Measurements from ENCODE around the gene NHLRC4. TPM values are rescaled to one million over a fixed set of nuclear protein-coding genes. Genes with fewer than 3 reads are reported as not detected.

The NHLRC4 gene
- total RNA-seq, 1 donor from 2014 or later = 0.74 TPM

DNA sequence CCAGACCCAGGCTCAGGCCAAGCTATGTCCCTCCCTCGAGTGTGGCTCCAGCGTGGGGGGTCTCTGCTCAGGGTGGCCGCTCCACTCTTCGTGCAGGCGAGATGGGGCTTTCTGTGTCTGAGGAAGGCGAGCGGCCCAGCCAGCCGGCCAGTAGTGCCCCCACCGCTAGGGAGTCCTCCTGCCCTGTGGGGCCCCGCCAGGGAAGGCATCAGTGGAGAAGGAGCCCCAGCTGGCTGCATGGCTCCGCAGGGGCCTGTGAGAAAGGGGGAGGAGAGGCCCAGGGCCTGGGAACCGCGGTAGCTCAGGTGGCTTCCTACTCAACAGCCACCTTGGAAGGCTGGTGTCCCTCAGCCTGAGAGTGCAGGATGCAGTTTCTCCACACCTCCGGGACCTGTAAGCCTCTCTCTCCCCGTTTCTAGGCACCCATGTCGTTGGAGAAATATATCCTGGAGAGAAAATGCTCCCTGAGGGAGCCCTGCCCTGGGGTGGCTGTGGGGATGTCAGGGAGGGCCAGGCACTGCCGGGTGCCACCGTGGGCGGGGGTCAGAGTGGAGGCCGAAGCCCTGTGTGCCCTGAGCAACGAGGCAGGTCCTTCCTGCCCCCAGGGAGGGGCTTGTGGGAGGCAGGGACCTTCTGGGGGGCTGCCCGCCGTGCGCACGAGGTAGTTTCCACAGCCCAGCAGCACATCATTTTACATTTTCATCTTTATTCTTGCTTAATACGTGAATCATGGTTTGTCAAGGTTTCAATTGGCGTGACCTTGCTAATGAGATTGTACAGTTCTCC, 6.3 kb downstream of the NHLRC4 start:
- Histone ChIP-seq H3K36me3 (peaks cover 0 to 20% of the 10 kb centered on the region in 2 donors), H3K4me3 (no peak overlapping the region), H3K27ac (no peak overlapping the region), H3K27me3 (no peaks in the 10 kb centered on the region), H3K4me1 (peaks cover 23% of the 10 kb centered on the region), H3K9me3 (no peaks in the 10 kb centered on the region)
- intact Hi-C loops (cut with DNase I) = no loop called here
- DNase-seq (ENCODE audit: extremely low spot score in 2 of 2) = no peak
- TF ChIP-seq, protein P1, sequence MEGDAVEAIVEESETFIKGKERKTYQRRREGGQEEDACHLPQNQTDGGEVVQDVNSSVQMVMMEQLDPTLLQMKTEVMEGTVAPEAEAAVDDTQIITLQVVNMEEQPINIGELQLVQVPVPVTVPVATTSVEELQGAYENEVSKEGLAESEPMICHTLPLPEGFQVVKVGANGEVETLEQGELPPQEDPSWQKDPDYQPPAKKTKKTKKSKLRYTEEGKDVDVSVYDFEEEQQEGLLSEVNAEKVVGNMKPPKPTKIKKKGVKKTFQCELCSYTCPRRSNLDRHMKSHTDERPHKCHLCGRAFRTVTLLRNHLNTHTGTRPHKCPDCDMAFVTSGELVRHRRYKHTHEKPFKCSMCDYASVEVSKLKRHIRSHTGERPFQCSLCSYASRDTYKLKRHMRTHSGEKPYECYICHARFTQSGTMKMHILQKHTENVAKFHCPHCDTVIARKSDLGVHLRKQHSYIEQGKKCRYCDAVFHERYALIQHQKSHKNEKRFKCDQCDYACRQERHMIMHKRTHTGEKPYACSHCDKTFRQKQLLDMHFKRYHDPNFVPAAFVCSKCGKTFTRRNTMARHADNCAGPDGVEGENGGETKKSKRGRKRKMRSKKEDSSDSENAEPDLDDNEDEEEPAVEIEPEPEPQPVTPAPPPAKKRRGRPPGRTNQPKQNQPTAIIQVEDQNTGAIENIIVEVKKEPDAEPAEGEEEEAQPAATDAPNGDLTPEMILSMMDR (IDR thresholded peaks at IDR 0.05) = no peak
- TF ChIP-seq POLR2A (IDR thresholded peaks at IDR 0.05) (no peak), POLR2AphosphoS5 (IDR thresholded peaks at IDR 0.05; ENCODE audit: insufficient read depth in 1 of 2, low read depth in 1 of 2) (no peak)

GRCh38 chr16:574021-574760, 7.4 kb downstream of the NHLRC4 start:
- Histone ChIP-seq H3K4me3 (no peak overlapping the region), H3K27ac (no peak overlapping the region), H3K36me3 (peaks cover 0 to 20% of the 10 kb centered on the region in 2 donors), H3K27me3 (no peaks in the 10 kb centered on the region), H3K4me1 (peaks cover 11% of the 10 kb centered on the region), H3K9me3 (no peaks in the 10 kb centered on the region)
- DNase-seq (ENCODE audit: extremely low spot score in 2 of 2) = no peak
- TF ChIP-seq POLR2AphosphoS5 (IDR thresholded peaks at IDR 0.05; ENCODE audit: insufficient read depth in 1 of 2, low read depth in 1 of 2) (no peak), POLR2A (IDR thresholded peaks at IDR 0.05) (no peak)
- TF ChIP-seq, protein P1 (IDR thresholded peaks at IDR 0.05) = no peak
- intact Hi-C loops (cut with DNase I) = no loop called here

GRCh38 chr16:575354-576196, 8.8 kb downstream of the NHLRC4 start:
- no peaks in the 10 kb centered on the region for H3K27me3 ChIP-seq
- intact Hi-C loops (cut with DNase I) = no loop called here
- DNase-seq (ENCODE audit: extremely low spot score in 2 of 2) = no peak
- TF ChIP-seq POLR2AphosphoS5 (IDR thresholded peaks at IDR 0.05; ENCODE audit: insufficient read depth in 1 of 2, low read depth in 1 of 2) (no peak), POLR2A (IDR thresholded peaks at IDR 0.05) (no peak)
- TF ChIP-seq, protein P1 (IDR thresholded peaks at IDR 0.05) = no peak
- H3K4me3 ChIP-seq = no peak overlapping the region
- peaks cover 4% of the 10 kb centered on the region for H3K4me1 ChIP-seq
- no peak overlapping the region for H3K27ac ChIP-seq
- H3K9me3 ChIP-seq = no peaks in the 10 kb centered on the region
- H3K36me3 ChIP-seq = peaks cover 0 to 20% of the 10 kb centered on the region in 2 donors

DNA sequence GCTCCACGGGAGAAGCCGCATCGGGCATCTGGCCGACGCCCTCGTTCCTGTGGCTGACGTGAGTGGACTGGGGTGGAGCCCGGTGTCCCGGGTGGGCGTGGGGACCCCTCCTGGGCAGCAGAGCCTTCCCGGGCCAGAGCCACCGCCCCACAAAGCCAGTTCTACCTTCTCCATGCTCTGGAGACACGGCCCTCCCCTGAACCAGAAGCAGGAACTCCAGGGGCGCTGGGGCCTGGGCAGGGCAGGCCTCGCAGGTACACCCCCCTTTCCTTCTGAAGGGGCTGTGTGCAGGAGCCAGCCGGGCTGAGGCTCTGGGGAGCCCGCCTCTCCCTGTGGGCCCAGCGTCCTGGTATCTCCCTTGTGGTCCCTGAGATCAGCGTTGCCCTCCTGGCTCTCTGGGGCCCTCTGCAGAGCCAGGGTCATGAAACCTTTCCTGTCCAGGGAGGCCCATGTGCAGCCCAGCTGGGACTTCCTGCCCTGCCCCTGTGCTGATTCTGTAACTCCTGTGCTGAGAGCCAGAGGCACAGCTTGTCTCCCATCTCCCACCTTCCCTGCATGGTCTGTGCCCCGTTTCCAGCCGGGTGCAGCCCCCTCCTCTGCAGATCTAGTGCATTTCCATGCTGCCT, 9.5 kb downstream of the NHLRC4 start:
- intact Hi-C loops (cut with DNase I) = no loop called here
- Histone ChIP-seq H3K4me1 (no peaks in the 10 kb centered on the region), H3K9me3 (no peaks in the 10 kb centered on the region), H3K4me3 (no peak overlapping the region), H3K27me3 (no peaks in the 10 kb centered on the region), H3K27ac (no peak overlapping the region), H3K36me3 (peaks cover 0 to 20% of the 10 kb centered on the region in 2 donors)
- DNase-seq (ENCODE audit: extremely low spot score in 2 of 2) = no peak
- TF ChIP-seq POLR2A (IDR thresholded peaks at IDR 0.05) = no peak
- TF ChIP-seq, protein P1 (IDR thresholded peaks at IDR 0.05) = no peak
- TF ChIP-seq POLR2AphosphoS5 (IDR thresholded peaks at IDR 0.05; ENCODE audit: insufficient read depth in 1 of 2, low read depth in 1 of 2) = no peak

Measured in vagina (tissue), 2 donors.